Epithelial cell of proximal tubule (primary cell): ENCODE results near the gene ANKRD27. TPM values are rescaled to one million over a fixed set of nuclear protein-coding genes. Genes with fewer than 3 reads are reported as not detected.

Experiments
- DNase-seq: peaks from one replicate; pipeline ENCODE4 v3.0.0-alpha.2; 2011; ENCODE audit warnings: low read depth
- H3K4me3 ChIP-seq: 2 replicates; pipeline ENCODE4 v1.5.1; 2011; ENCODE audit warnings: low read depth, mild to moderate bottlenecking, low read length
- total RNA-seq: library from RNA; depleted of rRNA; stranded (reverse); fragments of >200 nt; gene quantifications from 2 replicates; pipeline ENCODE4 v1.2.3, GENCODE V29; 2015
- TF ChIP-seq, protein P1 (sequence below): conservative IDR thresholded peaks from 2 replicates; pipeline ENCODE4 v1.5.1; 2012; ENCODE audit warnings: low read depth, mild to moderate bottlenecking, low read length

Gene ANKRD27
- total RNA-seq, 1 donor from 2014 or later: 18.2 TPM

GRCh38 chr19:32637480-32637879 is 37.5 kb downstream of the ANKRD27 start:
- no peak overlapping the region for H3K4me3 ChIP-seq
- TF ChIP-seq, protein P1, sequence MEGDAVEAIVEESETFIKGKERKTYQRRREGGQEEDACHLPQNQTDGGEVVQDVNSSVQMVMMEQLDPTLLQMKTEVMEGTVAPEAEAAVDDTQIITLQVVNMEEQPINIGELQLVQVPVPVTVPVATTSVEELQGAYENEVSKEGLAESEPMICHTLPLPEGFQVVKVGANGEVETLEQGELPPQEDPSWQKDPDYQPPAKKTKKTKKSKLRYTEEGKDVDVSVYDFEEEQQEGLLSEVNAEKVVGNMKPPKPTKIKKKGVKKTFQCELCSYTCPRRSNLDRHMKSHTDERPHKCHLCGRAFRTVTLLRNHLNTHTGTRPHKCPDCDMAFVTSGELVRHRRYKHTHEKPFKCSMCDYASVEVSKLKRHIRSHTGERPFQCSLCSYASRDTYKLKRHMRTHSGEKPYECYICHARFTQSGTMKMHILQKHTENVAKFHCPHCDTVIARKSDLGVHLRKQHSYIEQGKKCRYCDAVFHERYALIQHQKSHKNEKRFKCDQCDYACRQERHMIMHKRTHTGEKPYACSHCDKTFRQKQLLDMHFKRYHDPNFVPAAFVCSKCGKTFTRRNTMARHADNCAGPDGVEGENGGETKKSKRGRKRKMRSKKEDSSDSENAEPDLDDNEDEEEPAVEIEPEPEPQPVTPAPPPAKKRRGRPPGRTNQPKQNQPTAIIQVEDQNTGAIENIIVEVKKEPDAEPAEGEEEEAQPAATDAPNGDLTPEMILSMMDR: no peak
- no peak for DNase-seq

DNA sequence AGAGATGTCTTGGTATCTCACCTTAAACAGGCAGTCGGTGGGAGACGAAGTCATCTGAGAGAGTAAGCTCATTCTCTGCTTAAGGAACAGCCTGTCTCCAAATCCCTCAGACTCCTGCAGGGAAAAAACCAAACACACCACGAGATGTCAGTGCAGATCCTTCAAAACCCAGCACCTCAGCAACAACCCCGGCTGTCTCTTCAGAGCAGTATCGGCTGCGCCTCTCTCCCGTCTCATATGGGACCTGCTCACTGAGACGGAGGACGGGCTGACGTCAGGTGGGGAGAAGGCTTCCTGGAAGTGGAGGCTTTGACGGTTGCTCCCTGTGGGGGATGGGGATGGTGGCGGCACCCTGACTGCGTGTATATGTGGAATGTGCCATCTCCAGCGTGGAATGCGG is 43.6 kb downstream of the ANKRD27 start:
- H3K4me3 ChIP-seq: no peak overlapping the region
- DNase-seq: no peak
- TF ChIP-seq, protein P1: no peak

DNA sequence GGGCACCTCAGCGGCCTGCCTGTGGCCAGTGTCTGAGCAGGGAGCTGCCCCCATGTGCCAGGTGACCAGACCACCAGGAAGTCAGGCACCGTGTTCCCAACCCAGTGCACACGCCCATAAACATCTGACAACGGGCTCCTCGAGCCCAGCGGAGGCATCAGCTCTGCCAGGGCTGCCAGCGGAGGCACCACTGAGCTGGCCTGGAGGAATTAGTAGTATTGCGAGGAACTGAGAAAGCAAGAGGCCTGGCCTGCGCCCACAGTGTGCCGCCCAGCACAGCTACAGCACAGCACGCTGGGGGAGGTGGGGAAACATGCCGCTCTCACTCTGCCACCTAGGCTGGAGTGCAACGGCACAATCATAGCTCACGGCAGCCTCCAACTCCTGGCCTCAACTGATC is 44.6 kb downstream of the ANKRD27 start:
- no peak overlapping the region for H3K4me3 ChIP-seq
- TF ChIP-seq, protein P1: no peak
- DNase-seq: no peak

DNA sequence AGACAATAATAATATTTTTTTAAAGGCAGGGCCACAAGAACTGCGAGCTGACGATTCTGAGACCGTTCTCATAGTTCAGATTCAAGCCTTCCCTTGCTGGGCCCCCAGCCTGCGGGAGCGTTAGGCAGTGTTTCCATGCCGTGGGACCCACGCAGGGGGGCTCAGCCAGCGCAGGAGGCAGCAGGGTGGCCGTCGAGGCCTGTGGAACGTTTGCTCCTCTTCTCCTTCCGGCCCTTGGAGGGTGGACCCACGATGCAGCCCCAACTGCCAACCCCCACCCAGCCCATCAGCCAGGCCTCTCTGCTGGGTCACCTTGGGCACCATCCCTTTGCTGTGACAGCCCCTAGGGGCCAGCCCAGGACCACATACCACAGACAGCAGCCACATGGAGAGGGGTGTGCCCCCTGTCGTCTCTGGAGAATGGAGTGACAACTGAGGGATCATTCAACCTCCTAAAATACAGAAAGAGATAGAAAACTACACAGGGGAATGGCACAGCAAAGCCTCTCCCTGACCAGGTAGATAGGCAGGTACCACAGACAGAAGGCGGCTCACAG is 47.2 kb downstream of the ANKRD27 start:
- DNase-seq: no peak
- TF ChIP-seq, protein P1: no peak
- no peak overlapping the region for H3K4me3 ChIP-seq

- H3K4me3 ChIP-seq: no peak overlapping the region
- TF ChIP-seq, protein P1: no peak
- DNase-seq: no peak
These were observed 48.0 kb downstream of the ANKRD27 start for GRCh38 chr19:32626969-32627368.

- no peak for DNase-seq
- TF ChIP-seq, protein P1: no peak
These were observed 50.6 kb downstream of the ANKRD27 start for GRCh38 chr19:32624410-32624809.

DNA sequence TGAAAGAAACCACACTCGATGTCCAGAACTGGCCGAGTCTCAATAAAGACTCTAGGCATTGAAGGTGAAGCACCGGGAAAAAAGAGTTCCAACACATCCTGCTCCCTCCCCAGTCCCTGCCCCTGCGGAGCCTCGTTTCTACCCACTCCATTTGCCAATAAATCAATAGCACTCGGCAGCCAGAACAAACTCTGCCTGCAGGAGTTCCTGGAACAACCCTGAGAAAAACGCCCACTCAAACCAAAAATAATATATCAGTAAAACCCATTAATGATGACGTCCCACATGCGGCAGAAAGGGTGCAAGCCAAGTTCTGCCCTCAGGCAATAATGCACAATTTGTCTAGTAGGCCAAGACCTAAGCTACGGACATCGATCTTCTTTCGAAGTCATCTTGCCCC is 53.0 kb downstream of the ANKRD27 start:
- TF ChIP-seq, protein P1: no peak
- H3K4me3 ChIP-seq: no peak overlapping the region
- no peak for DNase-seq

More at GRCh38 chr19:32624410-32624809, 50.6 kb downstream of the ANKRD27 start:
- no peak overlapping the region for H3K4me3 ChIP-seq
